RWPE2 (cell line): ENCODE data around the gene RORB.

Source experiments
- ATAC-seq: fragments of 200-7000 bp; cut with Tn5 transposase; 3 replicates; pipeline ENCODE4 v1.9.1; 2021; ENCODE audit warnings: low read depth
- DNase-seq: peaks from one replicate; pipeline ENCODE4 v3.0.0-alpha.2; 2020; ENCODE audit warnings: low spot score
- H3K27ac ChIP-seq: fragments of 450-650 bp; 2 replicates; pipeline ENCODE4 v1.5.1; 2017; ENCODE audit warnings: mild to moderate bottlenecking; ENCODE audit not compliant: poor library complexity, severe bottlenecking
- H3K27me3 ChIP-seq: fragments of 250-450 bp; sonication (Bioruptor Pico); 2 replicates; pipeline ENCODE4 v1.5.1; 2021; ENCODE audit warnings: mild to moderate bottlenecking, moderate library complexity; ENCODE audit not compliant: insufficient read depth, poor library complexity, severe bottlenecking
- H3K36me3 ChIP-seq: fragments of 250-450 bp; sonication (Bioruptor Pico); 2 replicates; pipeline ENCODE4 v1.5.1; 2020; ENCODE audit warnings: low read depth, mild to moderate bottlenecking, moderate library complexity
- H3K4me1 ChIP-seq: fragments of 250-450 bp; sonication (Bioruptor Pico); 2 replicates; pipeline ENCODE4 v1.5.1; 2021; ENCODE audit warnings: mild to moderate bottlenecking, moderate library complexity; ENCODE audit not compliant: insufficient read depth, poor library complexity, severe bottlenecking
- H3K4me3 ChIP-seq: fragments of 250-450 bp; sonication (Bioruptor Pico); 2 replicates; pipeline ENCODE4 v1.5.1; 2021; ENCODE audit warnings: mild to moderate bottlenecking, moderate library complexity; ENCODE audit not compliant: severe bottlenecking
- H3K9me3 ChIP-seq: fragments of 250-450 bp; sonication (Bioruptor Pico); 2 replicates; pipeline ENCODE4 v1.5.1; 2021; ENCODE audit warnings: mild to moderate bottlenecking, moderate library complexity; ENCODE audit not compliant: severe bottlenecking
- TF ChIP-seq, protein P1 (sequence below): fragments of 450-650 bp; IDR thresholded peaks from one replicate; pipeline ENCODE4 v1.5.1; 2017; ENCODE audit warnings: mild to moderate bottlenecking, moderate library complexity; ENCODE audit not compliant: poor library complexity, severe bottlenecking

The RORB gene

GRCh38 chr9:74463825-74464224, 33.3 kb upstream of the RORB start:
- no peak for ATAC-seq
- TF ChIP-seq, protein P1, sequence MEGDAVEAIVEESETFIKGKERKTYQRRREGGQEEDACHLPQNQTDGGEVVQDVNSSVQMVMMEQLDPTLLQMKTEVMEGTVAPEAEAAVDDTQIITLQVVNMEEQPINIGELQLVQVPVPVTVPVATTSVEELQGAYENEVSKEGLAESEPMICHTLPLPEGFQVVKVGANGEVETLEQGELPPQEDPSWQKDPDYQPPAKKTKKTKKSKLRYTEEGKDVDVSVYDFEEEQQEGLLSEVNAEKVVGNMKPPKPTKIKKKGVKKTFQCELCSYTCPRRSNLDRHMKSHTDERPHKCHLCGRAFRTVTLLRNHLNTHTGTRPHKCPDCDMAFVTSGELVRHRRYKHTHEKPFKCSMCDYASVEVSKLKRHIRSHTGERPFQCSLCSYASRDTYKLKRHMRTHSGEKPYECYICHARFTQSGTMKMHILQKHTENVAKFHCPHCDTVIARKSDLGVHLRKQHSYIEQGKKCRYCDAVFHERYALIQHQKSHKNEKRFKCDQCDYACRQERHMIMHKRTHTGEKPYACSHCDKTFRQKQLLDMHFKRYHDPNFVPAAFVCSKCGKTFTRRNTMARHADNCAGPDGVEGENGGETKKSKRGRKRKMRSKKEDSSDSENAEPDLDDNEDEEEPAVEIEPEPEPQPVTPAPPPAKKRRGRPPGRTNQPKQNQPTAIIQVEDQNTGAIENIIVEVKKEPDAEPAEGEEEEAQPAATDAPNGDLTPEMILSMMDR, result no peak
- no peak for DNase-seq

DNA sequence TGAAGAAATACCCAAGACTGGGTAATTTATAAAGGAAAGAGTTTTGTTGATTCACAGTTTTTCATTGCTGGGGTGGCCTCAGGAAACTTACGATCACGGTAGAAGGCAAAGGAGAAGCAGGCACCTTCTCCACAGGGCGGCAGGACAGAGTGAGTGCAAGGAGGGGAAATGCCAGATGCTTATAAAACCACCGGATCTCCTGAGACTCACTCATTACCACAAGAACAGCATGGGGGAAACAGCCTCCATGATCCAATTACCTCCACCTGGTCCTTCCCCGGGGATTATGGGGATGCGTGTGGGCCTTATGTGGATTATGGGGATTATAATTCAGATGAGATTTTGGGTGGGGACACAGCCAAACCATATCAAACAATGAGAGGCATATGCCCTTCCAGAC, 18.5 kb upstream of the RORB start:
- no peaks in the 10 kb centered on the region for H3K9me3 ChIP-seq
- ATAC-seq (no peak), DNase-seq (no peak)
- H3K36me3 ChIP-seq, result no peaks in the 10 kb centered on the region
- TF ChIP-seq, protein P1, result no peak
- no peaks in the 10 kb centered on the region for H3K27me3 ChIP-seq
- no peak overlapping the region for H3K27ac ChIP-seq
- H3K4me1 ChIP-seq, result no peaks in the 10 kb centered on the region
- no peak overlapping the region for H3K4me3 ChIP-seq

More at GRCh38 chr9:74463825-74464224, 33.3 kb upstream of the RORB start:
- H3K27ac ChIP-seq, result no peak overlapping the region
- H3K4me3 ChIP-seq, result no peak overlapping the region
- H3K4me1 ChIP-seq, result no peaks in the 10 kb centered on the region
- no peaks in the 10 kb centered on the region for H3K9me3 ChIP-seq
- H3K36me3 ChIP-seq, result no peaks in the 10 kb centered on the region
- no peaks in the 10 kb centered on the region for H3K27me3 ChIP-seq

GRCh38 chr9:74479711-74480110, 17.4 kb upstream of the RORB start:
- Histone ChIP-seq H3K27me3 (no peaks in the 10 kb centered on the region), H3K4me1 (no peaks in the 10 kb centered on the region), H3K36me3 (no peaks in the 10 kb centered on the region), H3K9me3 (no peaks in the 10 kb centered on the region), H3K27ac (no peak overlapping the region), H3K4me3 (no peak overlapping the region)
- DNase-seq (no peak), ATAC-seq (no peak)
- TF ChIP-seq, protein P1, result no peak

- TF ChIP-seq, protein P1, result no peak
- ATAC-seq, result no peak
- H3K4me3 ChIP-seq, result no peak overlapping the region
These were observed 9.7 kb upstream of the RORB start for GRCh38 chr9:74487395-74487794.

DNA sequence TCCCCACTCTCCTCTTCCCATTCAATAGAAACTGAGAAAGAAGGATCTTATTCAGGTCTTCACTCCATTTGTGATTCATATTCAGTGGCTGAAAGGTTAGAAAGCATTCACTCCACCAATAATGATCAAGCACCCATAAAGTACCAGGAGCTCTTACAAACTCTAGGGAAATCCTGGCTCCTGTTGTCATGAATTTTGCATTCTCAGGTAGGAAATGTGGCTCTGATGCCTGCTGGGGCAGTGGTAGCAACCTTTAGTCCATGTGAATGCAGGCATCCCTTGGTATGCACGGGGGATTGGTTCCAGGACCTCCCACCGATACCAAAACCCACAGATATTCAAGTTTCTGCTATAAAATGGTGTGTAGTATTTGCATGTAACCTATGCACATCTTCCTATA, 3.6 kb upstream of the RORB start:
- H3K27me3 ChIP-seq, result peaks cover 49% of the 10 kb centered on the region
- TF ChIP-seq, protein P1, result no peak
- ATAC-seq, result no peak
- H3K27ac ChIP-seq, result no peak overlapping the region
- DNase-seq, result no peak
- no peaks in the 10 kb centered on the region for H3K9me3 ChIP-seq
- H3K4me3 ChIP-seq, result no peak overlapping the region
- no peaks in the 10 kb centered on the region for H3K4me1 ChIP-seq
- H3K36me3 ChIP-seq, result no peaks in the 10 kb centered on the region

More at GRCh38 chr9:74487395-74487794, 9.7 kb upstream of the RORB start:
- no peaks in the 10 kb centered on the region for H3K4me1 ChIP-seq
- H3K9me3 ChIP-seq, result no peaks in the 10 kb centered on the region
- no peaks in the 10 kb centered on the region for H3K27me3 ChIP-seq
- no peak for DNase-seq
- H3K36me3 ChIP-seq, result no peaks in the 10 kb centered on the region
- H3K27ac ChIP-seq, result no peak overlapping the region
